Stimulated activated CD8-positive, alpha-beta memory T cell treated with anti-CD3 and anti-CD28 coated beads, Interleukin-15, amount 100 ng/mL, for 24 hours (primary cell): Measurements from ENCODE around the gene NAT9.

Source experiments
- DNase-seq: peaks from one replicate; pipeline ENCODE4 v3.0.0-alpha.2; 2020; ENCODE audit warnings: low read depth

NAT9 gene

DNA sequence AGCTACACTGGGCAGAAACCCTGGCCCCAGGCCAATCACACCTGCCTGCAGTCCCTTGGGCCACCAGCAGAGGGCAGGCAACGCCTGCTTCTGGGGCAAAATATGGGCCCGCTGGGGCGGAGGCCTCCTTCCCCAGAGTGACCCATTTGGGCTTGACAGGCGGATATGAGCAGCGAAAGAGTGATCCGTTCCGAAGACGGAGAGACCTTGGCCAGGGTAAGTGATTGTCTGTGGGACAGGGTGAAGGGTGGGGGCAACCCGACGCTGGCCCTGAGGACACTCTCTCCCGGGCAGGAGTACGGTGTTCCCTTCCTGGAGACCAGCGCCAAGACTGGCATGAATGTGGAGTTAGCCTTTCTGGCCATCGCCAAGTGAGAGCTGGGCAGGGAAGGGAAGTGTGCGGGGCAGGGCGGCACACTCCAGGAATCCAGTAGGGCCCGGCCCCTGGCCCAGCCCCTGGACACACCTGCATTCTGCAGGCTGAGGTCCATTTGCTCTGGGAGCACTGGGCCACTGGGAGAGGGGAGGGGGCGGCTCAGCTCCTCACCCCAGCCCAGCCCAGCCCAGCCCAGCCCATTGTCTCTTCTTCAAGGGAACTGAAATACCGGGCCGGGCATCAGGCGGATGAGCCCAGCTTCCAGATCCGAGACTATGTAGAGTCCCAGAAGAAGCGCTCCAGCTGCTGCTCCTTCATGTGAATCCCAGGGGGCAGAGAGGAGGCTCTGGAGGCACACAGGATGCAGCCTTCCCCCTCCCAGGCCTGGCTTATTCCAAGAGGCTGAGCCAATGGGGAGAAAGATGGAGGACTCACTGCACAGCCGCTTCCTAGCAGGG lies 31.2 kb downstream of the NAT9 start:
- peak; percentile 81 for DNase-seq

DNA sequence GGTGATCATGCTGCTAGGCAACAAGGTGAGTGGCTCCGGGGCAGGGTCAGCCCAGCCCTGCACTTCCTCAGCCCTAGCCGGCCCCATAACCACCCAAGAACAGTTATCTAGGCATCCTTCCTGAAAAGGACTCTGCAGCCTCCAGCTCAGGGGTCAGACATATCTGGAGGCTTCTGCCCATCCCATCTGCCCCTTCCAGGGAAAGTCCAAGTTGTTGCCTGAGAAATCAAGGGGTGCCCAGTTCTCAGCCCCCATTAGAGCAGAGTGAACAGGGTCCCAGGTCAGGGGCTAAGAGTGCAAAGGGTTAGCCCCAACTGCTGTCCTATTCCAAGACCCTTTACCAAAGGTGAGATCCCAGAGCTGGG lies 31.8 kb downstream of the NAT9 start:
- DNase-seq, result no peak

- DNase-seq, result no peak
Observed at GRCh38 chr17:74743755-74744154, 32.4 kb downstream of the NAT9 start.

DNA sequence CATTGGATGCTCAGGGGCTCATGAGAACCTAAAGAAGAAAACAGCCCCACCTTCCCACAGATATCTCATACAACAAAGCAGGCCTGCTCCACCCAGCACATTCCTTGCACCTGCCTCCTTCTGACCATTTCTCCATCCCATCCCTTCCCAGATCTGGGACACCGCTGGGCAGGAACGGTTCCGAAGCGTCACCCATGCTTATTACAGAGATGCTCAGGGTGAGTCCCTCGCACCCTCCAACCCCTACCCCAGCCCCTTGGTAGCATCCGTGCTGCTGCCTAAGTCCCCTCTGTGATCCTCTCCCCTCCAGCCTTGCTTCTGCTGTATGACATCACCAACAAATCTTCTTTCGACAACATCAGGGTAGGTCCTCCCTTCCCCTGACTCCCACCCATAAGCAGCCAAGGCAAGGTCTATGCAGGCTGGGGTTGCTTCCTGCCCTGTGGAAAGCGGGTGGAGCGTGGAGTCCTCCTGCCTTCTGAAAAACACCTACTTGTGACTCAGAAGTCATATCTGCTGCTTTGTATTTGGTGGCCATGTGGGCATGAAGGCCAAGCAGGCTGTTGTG lies 33.1 kb downstream of the NAT9 start:
- DNase-seq, result no peak

- no peak for DNase-seq
Observed at GRCh38 chr17:74742153-74742515, 34.0 kb downstream of the NAT9 start.

- no peak for DNase-seq
Observed at GRCh38 chr17:74740641-74741387, 35.3 kb downstream of the NAT9 start.

GRCh38 chr17:74740173-74740572 lies 36.0 kb downstream of the NAT9 start:
- DNase-seq, result no peak

- DNase-seq, result no peak
Observed at GRCh38 chr17:74739227-74739831, 36.8 kb downstream of the NAT9 start.

- no peak for DNase-seq
Observed at GRCh38 chr17:74738051-74738996, 37.8 kb downstream of the NAT9 start.

DNA sequence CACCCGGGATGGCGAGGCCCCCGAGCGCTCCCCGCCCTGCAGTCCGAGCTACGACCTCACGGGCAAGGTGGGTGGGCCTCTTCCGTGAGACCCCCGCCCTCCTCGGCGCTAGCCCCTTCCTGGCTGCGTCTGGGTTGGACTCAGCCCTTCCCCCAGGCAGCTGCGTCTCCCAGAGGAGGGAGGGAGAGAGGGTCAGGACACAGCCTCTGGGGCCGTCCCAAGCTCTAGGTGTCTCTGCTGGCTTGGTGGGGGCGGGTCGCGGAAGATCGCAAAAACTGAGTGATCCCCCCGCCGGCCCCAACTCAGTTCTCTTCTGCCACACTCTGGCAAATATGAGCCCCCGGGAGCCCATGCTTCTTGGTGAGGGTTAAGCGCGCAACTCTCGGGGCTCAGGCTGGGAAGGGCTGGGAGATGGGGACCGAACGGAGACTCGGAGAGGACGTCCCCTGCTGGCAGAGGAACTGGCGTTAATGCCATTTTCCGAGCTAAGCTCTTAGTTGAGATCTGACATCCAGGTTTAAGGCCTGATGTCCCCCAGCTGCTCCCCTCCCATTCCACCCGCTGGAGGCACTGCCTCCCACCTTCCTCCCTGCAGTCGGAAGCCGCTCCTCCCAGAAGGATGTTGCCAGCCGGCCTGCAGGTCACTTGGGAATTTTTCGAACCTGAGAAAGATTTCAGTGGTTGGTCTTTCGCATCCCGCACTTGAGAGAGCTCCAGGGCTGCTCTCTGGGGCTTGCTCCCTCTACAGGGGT lies 38.7 kb downstream of the NAT9 start:
- no peak for DNase-seq

GRCh38 chr17:74736513-74737298 lies 39.4 kb downstream of the NAT9 start, which contains the start of gene RAB37:
Gene RAB37, plus strand, starts transcription at chr17:74737256. Its CDS starts 17 bp downstream, at chr17:74737273.
- no peak for DNase-seq

GRCh38 chr17:74734256-74734655 lies 41.9 kb downstream of the NAT9 start:
- DNase-seq, result no peak

GRCh38 chr17:74733365-74734122 lies 42.6 kb downstream of the NAT9 start:
- DNase-seq, result no peak

DNA sequence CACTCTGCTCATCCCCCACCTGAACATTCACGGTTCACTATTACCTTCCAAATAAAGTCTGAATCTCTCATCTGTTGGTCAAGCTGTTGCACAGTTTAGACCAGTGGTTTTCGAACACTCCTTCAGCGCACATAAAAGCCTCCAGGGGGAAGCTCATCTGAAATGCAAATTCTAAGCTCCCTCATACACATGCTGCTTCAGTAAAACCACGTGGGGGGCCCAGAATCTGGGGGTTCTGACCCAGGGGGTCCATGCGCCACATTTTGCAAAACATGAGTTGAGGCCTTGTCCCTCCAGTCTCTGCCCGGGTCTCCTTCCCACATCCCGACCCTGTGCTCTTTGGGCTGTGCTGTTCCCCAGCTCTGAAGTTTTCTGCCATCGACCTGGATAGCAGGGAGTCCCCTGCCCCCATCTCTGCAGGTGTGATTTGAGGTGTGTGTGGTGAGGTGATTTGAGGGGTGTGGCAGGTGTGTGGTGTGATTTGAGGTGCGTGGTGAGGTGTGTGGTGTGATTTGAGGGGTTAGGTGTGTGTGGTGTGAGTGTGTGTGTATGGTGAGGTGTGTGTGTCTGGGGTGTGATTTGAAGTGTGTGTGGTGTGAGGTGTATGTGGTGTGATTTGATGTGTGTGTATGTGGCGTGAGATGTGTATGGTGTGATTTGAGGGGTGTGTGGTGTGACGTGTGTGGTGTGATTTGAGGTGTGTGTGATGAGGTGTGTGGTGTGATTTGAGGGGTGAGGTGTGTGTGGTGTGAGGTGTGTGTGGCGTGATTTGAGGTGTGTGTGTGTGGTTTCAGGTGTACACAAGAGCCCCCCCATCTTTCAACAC lies 43.9 kb downstream of the NAT9 start:
- no peak for DNase-seq

- no peak for DNase-seq
Observed at GRCh38 chr17:74731347-74731605, 44.9 kb downstream of the NAT9 start.

DNA sequence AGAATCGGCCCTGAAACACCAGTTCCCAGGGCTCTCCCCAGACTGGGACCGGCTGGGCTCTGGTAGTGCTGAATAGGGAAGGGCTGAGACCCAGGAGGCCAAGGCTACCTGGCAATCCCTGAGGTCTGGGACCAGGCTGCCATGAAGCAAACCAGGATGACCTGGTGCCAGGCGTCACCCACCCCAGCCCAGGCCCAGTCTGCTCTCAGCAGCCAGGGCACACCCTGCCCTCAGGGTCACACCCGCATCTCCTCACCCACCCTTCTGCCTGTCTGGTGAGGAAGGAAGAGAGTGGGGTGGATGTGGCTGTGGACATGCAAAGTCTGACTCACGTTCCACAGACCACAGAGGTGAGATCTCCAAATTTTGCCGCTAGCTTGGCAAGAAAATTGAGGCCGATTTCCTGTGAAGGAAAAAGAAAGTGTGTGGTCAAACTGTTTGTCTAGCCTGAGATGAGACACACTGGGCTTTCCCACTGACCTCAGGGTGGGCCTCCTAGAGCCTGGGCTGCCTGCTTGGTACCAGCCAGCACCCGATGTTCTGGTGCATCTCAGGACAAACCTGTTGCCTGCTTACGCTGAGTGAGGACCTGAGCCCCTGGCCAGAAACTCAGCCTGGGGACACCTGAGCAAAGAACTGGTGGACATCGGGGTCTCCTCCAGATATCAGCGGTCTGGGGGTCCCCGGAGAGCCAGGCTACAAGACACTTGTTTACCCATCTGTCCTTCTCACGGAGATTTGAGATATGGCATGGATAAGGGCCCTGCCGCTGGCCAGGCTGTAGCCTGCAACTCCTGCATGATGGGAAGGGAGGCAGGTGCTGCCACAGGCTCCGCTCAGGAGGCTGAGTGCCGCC lies 45.4 kb downstream of the NAT9 start:
- DNase-seq, result no peak

GRCh38 chr17:74729866-74730265 lies 46.3 kb downstream of the NAT9 start:
- DNase-seq, result no peak

- DNase-seq, result no peak
Observed at GRCh38 chr17:74729368-74729767, 46.8 kb downstream of the NAT9 start.
